GM18502 (cell line): Measurements from ENCODE around the gene BACH2.
"Not testable (repeated sequence)": the region's sequence is repeated elsewhere in the genome, so short reads cannot be mapped to it uniquely, and the experiment has no call there.

Source experiments
- ATAC-seq: cut with Tn5 transposase; IDR thresholded peaks from one replicate; pipeline ENCODE4 v1.9.1; 2021; ENCODE audit warnings: mild to moderate bottlenecking; ENCODE audit not compliant: unreplicated experiment, poor library complexity

BACH2 gene

DNA sequence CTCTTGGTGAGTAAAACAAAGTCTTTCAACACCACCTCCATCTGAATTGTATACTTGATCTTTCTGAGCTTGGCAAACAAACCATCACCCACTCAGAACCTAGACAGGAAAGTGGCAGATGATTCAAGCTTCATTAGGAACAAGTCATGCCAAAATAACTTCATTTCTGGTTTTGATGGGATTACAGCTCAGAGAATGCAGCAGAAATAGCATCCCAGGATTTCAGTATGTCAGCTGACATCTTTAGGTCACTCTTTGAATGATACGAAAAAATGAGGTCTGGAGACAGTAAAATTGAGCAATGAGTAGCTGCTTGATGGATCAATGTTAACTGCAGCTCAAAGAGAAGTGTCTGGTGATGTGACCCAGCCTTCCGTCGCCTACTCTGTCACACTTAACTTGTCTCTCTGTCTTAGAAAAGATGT lies 310.0 kb downstream of the BACH2 start:
- ATAC-seq: no peak

DNA sequence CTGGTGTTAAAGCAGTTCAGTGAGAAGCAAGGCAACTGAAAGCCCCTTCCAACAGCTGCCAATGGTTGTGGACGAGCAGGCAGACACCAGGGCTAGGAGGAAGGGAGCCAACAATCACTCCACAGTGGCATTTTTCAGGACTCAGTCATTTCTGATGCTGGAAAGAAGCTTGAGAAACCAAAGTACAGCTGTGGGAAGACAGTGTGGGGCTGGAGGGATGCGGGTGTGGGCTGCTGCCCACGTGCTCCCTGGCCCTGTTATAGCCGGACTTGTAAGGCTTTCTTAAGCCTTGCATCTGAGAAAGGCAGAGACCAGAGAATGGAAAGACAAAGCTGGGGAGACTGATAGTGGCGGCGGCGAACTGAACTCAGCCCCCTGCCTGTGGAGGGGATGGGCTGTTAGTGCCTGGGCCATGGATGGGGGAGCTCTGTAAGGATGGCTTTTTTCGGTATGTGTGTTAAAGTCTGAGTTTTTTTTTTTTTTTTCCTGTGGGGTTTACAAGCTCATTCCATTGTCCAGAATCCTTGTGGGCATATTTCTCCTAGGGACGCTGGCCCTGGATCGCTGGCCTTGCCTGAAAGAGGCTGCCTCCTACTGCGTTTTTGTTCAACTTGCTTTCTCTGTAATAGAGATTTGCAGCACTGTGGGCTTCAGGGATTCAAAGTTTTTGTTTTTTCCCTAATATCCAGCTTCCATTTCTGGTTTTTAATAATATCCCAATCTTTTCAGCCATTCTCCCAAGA lies 310.7 kb downstream of the BACH2 start:
- no peak for ATAC-seq

DNA sequence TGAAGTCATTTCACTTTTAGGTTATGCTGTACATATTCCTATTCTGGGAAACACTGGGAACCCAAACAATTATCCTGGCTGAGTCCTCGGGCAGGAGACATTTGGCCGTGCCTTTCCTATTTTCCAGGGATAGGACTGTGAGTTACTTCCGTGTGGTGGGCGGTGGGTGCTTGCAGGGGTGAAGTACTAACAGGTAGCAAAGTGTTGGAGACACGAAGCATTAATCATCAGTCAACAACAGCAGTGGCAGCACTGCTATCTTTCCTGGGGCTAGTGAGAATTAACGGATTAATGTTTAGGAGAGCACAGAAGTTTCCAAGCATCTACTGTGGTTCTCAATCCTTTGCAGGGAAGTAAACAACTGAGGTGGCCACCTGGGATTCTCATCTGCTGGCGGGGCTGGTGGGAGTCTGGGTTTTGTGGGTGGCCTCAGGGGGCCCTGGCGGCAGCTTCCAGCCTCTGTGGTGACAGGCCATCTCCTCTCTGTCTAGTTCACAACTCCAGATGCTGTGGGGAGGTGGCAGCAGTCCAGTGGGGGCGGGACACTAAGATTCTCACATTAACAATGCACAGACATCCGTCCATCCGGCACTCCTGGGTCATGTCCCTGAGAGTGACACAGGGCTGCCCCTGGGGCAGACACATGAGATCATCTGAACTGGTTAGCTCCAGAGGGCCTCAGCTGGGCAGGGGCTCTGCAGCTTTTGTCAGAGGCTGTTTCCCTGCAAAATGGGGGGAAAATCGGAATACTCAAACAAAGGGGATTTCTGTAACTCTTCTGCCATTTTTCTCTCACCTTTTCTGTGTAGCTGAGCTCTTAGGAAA lies 311.5 kb downstream of the BACH2 start:
- ATAC-seq: no peak

DNA sequence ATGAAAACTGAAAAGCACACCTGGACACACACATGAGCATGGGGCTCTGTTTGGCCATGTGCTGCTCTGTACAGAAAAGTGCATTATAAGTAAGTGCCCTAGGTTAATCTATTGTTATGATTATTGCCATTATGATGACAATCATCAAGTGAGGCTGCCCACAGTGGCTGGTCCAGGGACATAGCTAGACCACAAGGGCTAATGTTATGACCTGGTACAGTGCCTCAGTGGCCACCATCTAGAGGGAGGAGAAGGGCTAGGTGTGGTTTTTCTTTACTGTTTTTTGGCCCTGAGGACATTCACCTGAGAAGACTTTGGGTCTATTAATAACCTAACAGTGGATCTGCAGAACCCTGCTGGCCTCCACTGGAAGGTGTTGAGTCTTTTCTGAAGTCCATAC lies 316.3 kb downstream of the BACH2 start:
- no peak for ATAC-seq

DNA sequence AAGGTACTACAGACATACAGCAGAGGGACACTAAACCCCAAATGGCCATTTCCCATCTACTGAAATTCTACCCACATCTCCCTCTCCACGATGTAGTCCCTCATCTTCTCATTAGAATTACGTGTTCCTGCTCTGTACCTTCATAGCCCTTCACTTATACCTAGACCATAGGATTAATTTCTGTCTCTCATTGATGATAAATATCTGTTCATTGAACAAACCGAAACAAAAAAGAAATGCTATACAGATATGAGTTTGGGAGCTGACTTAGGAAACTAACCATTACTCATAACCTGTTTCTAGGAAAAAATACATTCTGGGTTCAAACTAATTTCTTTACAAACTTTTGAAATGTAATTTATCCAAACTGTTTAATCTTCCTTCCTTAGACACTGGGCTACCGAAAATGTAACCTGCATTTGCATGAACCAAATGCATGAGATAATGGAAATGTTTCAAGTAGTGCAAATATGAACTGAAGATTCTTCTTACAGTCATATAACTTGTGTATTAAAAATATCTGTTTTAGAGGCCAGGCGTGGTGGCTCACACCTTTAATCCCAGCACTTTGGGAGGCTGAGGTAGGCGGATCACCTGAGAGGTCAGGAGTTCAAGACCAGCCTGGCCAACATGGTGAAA lies 317.0 kb downstream of the BACH2 start:
- ATAC-seq: no peak

DNA sequence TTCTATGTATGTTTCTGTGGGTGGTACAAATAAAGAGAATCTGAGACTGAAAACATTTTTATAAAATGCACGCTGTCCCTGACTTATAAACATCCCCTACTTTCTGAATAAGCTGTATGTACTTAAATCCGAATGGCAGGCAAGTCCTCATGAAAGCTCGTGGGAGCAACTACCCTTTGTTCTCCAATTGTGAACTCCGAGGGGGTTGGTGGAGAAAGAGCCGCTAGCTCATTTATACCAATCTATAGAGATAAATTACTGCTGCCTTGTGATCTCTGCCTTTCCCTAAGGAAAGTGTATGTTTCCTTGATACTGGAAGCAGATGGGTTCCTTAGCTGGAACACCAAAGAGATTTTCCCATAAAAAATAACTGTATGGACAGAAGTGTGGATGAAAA lies 317.9 kb downstream of the BACH2 start:
- ATAC-seq: no peak

DNA sequence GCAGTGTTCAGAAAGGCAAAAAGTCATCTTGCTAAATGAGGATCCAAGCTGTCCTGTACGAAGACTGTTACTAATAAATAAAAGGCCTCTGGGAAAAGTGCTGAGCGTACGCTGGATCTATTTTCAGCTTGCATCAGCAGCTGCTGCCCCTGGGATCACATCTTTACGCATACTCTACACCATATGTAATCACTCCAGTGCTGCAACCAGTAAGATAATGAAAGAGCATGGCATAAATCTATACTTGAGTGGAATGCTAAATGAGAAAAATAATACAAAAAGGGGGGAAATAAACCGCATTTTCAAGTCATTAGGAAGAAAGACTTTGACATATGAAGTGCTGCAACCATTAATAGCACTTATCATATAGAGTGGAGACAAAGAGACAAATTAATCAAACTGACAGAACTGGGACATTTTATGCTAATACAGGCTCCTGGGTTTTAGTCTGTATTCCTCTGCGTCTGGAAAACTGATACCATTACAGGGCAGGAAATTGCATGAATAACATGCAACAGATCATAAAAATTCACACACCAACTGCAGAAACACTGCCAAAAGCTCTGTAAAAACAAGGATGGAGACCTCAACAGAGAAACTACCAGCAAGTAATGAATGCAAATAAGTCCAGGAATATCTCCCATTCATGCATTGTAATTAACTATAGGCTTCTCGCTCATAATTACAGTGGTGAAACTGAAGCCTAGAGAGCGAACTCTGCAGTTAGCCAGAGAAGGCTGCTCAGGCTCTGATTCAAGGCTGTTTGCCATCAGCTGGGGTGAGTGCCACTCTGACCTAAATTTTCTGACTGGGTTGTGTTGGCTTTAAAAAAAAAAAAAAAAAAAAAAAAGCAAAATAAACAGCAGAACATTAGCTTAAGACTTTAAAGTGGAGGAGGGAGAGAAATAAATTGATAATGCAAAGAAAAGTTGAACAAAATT lies 318.6 kb downstream of the BACH2 start:
- no peak for ATAC-seq

DNA sequence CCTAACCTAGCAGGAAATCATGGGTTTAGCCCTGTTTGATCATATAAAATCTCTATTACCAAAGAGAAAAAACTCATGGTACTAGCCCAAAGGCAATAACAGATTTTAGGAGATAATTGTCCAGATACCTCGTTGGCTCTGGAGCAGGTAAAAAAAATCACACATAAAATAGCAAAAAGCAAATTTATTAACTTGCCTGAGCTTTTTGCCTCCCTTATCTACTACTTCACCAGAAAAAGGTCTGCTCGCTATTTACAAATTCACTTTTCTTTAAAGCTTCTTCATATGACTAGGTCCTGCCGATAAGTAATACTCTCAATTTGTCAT lies 320.0 kb downstream of the BACH2 start:
- ATAC-seq: no peak

DNA sequence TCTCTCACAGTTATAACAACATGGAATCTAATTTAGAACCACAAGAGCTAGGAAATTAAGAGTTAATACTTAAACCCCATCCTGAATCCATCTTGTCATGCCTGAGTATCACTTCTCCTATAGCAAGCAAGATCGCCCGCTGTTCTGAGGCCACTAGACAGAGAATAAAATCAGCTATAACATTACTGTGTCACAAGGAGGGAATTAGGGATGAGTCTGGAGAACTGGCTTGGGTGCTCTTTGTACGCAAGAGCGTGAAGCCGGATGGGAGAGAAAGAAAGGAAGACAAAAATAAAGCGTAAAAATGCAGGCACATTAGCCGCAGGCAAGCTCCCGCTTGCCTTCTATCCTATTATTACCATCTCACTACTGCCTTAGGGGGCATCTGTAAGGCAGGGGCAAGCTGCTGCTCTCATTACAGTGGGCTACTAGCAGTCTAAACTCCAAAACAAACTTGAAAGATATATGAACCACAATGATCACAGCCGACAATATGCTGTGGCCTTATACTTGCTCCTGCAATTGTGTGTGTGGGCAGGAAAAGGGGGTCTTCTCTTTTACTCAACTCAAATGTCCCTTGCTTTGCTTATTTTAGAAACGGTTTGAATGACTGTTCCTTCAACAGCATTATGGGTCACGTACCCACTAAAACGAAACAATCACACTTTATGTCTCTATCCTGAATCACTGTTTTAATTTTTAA lies 320.5 kb downstream of the BACH2 start:
- no peak for ATAC-seq

DNA sequence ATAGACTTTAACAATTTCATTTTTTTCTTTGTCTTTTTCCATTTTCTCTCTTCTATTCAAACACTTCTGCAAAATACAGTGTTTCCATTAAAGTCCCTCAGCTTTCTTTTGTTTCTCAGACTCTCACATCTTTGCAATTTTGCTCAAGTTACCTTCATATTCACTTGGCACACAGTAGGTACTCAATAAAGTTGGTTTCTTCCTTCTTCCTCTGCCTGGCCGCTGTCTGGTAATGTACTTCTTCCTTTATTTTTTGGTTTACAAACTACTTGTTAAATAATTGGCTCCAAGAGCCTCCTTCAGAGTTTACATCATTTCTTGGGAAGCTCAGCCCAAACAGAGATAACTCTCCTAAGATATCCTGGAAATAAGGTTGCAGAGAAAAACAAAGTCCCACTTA lies 321.3 kb downstream of the BACH2 start:
- no peak for ATAC-seq

DNA sequence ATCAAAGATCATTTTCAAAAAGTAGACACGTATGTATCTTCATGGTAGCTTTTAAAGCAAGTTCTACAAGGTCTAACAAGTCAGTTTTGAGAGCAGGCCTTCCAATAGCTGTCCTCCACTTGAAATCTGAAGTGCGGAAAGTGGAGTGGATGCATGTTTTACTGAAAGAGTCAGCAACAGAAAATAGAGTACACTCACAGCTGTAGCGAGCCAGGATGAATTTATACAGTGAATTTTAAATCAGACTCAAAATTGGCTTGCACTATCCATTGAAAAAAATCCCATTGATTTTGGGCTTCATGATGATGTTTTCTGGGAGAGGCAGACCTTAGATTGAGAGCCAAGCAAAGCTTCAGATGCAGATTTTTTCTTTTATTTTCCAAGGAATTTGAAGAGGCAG lies 321.8 kb downstream of the BACH2 start:
- ATAC-seq: no peak

DNA sequence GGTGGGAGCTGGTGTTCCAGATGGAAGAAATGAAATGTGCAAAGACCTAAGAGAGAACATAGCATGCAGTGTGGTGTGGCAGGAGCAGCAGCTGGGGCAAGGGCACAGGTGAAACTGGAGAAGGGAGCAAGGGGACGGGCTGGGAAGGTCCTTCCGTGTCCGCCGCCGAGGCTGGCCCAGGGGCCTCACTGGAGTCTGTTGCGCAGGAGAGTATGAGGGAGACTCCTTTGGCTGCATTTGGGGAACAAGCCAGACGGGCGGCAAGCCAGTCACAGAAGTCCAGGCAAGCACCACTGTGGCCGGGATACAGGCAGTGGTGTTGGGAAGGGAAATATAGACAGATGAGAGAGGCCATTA lies 324.6 kb downstream of the BACH2 start:
- no peak for ATAC-seq

DNA sequence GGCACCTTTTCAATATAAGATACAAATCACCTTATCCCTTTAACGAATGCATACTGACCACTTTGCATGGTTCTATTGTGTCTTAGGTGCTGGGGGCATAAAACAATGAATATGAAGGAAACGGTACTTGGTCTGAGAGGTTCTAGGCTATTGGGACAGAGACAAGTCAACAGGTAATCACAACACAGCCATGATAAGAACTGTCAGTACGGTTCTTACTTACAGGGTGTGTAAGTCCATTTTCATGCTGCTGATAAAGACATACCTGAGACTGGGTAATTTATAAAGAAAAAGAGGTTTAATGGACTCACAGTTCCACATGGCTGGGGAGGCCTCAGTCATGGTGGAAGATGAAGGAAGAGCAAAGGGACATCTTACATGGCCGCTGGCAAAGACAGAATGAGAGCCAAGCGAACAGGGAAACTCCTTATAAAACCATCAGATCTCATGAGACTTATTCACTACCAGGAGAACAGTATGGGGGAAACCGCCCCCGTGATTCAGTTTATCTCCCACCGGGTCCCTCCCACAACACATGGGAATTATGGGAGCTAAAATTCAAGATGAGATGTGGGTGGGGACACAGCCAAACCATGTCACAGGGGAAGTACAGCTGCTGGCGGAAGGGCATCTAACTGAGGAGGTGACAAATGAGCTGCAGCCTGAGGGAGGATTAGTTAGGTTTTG lies 325.2 kb downstream of the BACH2 start:
- ATAC-seq: not testable (repeated sequence)

DNA sequence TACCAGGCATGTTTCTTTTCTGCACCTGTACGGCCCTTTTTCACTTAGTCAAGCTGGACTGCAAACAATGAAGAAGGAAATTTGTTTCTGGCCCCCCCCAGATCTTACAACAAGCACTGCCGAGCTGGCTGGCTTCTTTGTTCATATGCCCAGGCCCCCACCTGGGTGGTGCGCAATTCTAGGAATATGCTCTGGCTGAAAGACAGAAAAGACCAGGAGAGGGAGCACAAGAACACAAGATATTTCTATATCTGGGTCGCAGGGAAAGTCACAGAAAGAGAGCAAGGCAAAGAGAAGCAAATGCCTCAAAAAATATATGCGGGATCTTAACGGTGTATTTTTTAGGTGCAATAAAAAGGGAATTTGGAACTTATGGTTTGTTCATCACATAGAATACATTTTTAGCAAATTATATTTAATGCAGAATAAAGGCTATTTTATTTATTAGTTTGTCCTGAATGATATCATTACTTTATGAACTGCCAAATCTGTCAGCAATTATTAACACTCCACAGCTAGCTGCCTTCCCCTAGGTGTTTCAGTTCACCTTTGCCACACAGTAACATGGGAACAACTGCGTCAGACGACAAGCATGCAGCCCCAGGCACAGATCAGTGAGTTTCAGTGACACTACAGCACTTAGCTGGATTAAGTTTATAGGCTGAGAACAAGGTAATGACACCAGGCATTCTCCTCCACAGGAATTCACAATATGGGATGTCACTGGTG lies 325.9 kb downstream of the BACH2 start:
- no peak for ATAC-seq

DNA sequence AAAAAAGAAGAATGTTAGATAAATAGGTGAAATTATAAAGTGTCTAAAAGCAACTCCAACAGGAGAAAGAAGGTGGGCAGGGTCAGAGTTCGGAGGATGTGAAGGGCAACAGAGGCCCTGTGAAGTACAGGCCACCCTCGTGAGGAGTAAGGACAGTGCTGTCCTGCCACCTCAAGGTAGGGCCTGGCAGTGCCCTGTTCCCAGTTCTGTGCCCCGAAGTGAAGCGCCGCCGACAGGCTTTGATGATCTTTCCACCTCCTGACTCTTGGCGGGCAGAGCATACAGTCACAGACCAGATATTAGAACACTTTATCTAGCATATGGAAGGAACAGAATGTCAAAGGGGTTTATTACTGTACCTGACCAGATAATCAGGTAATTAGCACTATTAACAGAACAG lies 326.6 kb downstream of the BACH2 start:
- ATAC-seq: no peak

DNA sequence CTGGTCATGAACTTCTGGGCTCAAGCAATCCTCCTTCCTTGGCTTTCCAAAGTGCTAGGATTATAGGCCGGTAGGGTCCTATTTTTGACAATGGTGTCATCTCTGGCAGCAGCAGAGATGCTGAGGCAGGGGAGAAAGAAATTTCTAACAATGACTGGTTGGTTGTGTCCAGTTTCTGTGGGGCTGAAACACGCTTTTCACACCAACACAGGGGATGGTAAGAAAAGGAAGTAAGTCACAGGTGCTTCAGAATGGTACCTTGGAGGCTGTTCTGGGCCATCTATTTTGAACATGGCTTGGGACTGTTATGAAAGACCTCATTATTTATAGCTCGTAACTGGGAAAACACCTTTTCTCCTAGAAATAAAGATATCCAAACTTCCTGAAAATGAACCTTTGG lies 329.7 kb downstream of the BACH2 start:
- no peak for ATAC-seq

DNA sequence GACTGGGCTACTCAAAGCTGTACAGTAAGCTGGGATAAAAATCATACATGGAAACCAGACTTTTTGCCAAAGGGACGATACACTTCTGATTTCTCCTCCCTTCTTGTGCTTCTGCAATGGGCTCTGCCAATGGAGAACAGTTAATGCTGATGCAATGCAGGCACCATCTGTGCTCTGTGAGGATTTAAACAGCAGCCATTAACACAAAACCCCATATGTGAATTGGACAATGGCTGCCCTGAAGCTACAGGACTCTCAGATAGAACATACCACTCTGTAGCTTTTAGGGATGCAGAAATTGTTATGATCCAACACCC lies 330.5 kb downstream of the BACH2 start:
- no peak for ATAC-seq

DNA sequence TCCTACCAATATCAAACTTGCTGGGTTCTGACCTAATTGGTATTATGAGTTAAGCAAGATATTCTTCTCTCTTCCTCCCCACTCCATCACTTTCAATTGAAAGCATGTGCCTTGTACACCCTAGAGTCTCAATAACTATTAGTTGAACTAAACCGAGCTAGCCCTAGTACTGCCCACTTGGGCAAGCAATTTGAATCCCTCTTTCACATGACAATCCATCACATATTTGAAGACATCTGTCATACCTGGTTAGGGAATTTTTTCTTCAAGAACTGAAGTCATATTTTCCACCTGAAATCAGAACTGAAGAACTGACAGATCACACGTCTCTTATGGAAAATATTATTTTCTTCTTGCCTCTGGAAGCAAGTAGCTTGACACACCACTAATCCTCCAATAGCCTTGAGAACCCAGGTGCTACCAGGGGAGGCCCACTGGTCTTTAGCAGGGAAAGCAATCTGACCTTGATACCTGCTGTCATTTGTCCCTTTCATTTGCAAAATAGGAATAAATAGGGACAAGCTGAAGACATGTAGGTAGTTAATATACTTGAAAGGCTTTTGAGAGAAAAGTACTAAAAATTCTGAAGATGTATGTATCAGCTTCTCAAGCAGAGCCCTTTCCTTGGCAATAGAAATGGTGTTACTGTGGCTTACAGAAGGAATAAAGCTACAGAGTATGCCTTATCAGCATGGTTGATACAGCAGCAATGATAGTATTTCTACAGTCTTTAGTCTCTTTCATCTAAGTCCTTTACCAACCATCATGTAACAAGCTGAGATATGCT lies 331.0 kb downstream of the BACH2 start:
- no peak for ATAC-seq
